Effector memory CD8-positive, alpha-beta T cell (primary cell): ENCODE measurements around the gene ZMYND8.
"Not testable (repeated sequence)": the region's sequence is repeated elsewhere in the genome, so short reads cannot be mapped to it uniquely, and the experiment has no call there.

Experiments
- ATAC-seq: fragments of 150-1000 bp; cut with Tn5 transposase; replicated peaks from 2 replicates; pipeline ENCODE4 v1.10.0; 2021; ENCODE audit warnings: mild to moderate bottlenecking, moderate library complexity
- DNase-seq, 3 experiments: peaks; one replicate each; pipeline ENCODE4 v3.0.0; 2021
- H3K27ac Mint-ChIP-seq, 2 donors: one replicate each; pipeline ENCODE4 v1.8.0; 2022; ENCODE audit warnings: mild to moderate bottlenecking in 2 of 2, mixed read lengths in 2 of 2, moderate library complexity in 2 of 2
- H3K27me3 Mint-ChIP-seq, 2 donors: one replicate each; pipeline ENCODE4 v1.8.0; 2022; ENCODE audit warnings: mixed read lengths in 2 of 2
- H3K36me3 Mint-ChIP-seq: one replicate; pipeline ENCODE4 v1.8.0; 2022; ENCODE audit warnings: mild to moderate bottlenecking, moderate library complexity, mixed read lengths; ENCODE audit not compliant: insufficient read depth
- H3K4me1 Mint-ChIP-seq, 2 donors: one replicate each; pipeline ENCODE4 v1.8.0; 2022; ENCODE audit warnings: low read depth in 2 of 2, mixed read lengths in 2 of 2
- H3K4me3 Mint-ChIP-seq, 2 donors: one replicate each; pipeline ENCODE4 v1.8.0; 2022; ENCODE audit warnings: mild to moderate bottlenecking in 2 of 2, mixed read lengths in 2 of 2, moderate library complexity in 2 of 2
- H3K9me3 Mint-ChIP-seq, 2 donors: one replicate each; pipeline ENCODE4 v1.8.0; 2022; ENCODE audit warnings: mixed read lengths in 2 of 2

Gene ZMYND8

DNA sequence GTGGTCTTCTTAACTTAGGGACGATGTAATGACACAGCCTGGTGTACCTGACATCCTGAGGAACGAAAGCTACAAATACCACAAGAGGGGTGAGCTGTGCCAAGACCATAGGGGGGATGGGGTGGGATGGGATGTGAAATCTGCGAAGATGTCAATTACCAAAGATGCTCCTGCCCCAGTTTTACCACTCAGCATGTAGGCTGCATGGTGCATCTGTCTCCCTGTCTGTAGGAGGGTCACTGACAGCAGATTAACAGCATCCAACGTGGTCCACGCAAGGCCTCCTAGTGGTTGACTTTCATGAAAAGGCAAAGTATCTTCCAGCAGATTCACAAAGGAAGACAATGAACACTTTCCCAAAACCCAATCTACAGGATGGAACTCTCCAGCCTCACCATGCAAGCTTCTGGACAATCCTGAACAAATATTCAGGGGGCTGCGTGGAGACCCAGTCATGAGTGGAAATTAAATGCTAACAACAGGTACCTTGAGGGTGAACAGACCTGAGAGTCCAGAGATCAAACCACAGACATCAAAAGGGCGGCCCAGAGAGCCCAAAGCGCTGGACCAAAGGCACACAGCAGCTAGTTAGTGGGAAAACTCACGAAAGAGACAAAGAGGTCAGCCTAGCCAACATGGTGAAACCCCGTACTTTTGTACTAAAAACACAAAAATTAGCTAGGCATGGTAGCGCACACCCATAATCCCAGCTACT is 44.4 kb downstream of the ZMYND8 start:
- ATAC-seq, result no peak
- peaks cover 25% of the 10 kb centered on the region for H3K36me3 Mint-ChIP-seq
- H3K4me3 Mint-ChIP-seq, result no peak overlapping the region
- H3K27ac Mint-ChIP-seq, result no peak overlapping the region
- H3K4me1 Mint-ChIP-seq, result peaks cover 17 to 24% of the 10 kb centered on the region in 2 donors
- H3K27me3 Mint-ChIP-seq, result no peaks in the 10 kb centered on the region
- no peaks in the 10 kb centered on the region for H3K9me3 Mint-ChIP-seq
- no peak for DNase-seq

DNA sequence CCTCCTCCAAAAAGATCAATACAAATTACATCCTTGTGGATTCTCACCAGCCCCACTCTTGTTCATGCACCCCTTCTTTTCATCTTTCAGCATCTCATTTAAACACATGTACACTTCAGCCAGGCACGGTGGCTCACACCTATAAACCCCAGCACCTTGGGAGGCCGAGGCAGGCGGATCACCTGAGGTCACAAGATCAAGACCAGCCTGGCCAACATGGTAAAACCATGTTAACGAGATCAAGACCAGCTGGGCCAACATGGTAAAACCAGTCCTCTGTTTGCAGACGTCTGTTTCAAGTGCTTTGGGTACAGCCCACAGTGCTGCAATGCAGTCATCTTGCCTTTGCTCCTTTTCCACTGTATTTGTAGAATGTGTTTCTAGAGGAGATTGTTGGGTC is 45.3 kb downstream of the ZMYND8 start:
- Mint-ChIP-seq H3K27me3 (no peaks in the 10 kb centered on the region), H3K4me1 (peaks cover 17 to 29% of the 10 kb centered on the region in 2 donors), H3K9me3 (no peaks in the 10 kb centered on the region), H3K36me3 (peaks cover 29% of the 10 kb centered on the region), H3K4me3 (no peak overlapping the region), H3K27ac (no peak overlapping the region)
- DNase-seq (no peak), ATAC-seq (no peak)

- Mint-ChIP-seq H3K9me3 (no peaks in the 10 kb centered on the region), H3K4me1 (peaks cover 15 to 26% of the 10 kb centered on the region in 2 donors), H3K4me3 (no peak overlapping the region), H3K27me3 (no peaks in the 10 kb centered on the region), H3K36me3 (peaks cover 33% of the 10 kb centered on the region), H3K27ac (peak overlapping the region in 1 of 2 donors; percentile 44)
- no peak for DNase-seq
- no peak for ATAC-seq
Observed at GRCh38 chr20:47310729-47311128, 45.8 kb downstream of the ZMYND8 start.

DNA sequence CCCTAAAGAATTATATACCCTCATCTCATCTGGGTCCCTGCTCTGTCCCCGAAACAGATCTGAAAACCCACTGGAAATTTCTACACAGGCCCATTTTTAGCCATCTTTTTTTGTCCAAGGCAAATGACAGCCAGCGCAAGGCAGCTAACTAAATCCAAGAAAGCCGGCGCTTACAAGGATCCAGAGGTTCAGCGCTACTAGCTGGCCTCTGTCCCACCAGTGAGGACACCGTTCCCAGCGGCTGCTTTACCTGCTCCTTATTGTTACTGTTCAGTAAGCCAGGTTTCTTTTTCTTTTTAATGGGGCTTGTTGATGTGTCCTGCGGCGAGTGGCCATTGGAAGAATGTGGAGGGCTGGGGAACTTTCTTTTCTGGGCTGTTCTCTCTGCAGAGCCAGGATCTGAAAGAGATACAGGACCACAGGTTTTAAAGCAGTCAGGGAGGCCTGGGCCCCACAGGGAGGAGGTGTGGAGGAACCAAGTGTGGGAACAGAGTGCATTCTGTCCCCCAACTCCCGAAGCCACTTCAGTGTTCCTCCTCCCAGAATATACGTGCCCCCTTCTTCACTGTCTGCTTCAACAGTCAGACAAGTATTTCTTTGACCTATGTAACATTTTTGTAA is 46.6 kb downstream of the ZMYND8 start:
- Mint-ChIP-seq H3K9me3 (no peaks in the 10 kb centered on the region), H3K27me3 (no peaks in the 10 kb centered on the region), H3K27ac (peak overlapping the region; percentile 44 to 77), H3K36me3 (peaks cover 35% of the 10 kb centered on the region), H3K4me3 (no peak overlapping the region), H3K4me1 (peaks cover 13 to 20% of the 10 kb centered on the region in 2 donors)
- ATAC-seq, result no peak
- no peak for DNase-seq

- no peak for ATAC-seq
- Mint-ChIP-seq H3K36me3 (peaks cover 35% of the 10 kb centered on the region), H3K27me3 (no peaks in the 10 kb centered on the region), H3K4me3 (no peak overlapping the region), H3K9me3 (no peaks in the 10 kb centered on the region), H3K27ac (peak overlapping the region; percentile 35 to 77), H3K4me1 (peaks cover 11 to 15% of the 10 kb centered on the region in 2 donors)
- no peak for DNase-seq
Observed at GRCh38 chr20:47309394-47309793, 47.1 kb downstream of the ZMYND8 start.

GRCh38 chr20:47307569-47307968 is 48.9 kb downstream of the ZMYND8 start:
- Mint-ChIP-seq H3K4me1 (peaks cover 13 to 15% of the 10 kb centered on the region in 2 donors), H3K36me3 (peaks cover 32% of the 10 kb centered on the region)
- H3K9me3 Mint-ChIP-seq, H3K27me3 Mint-ChIP-seq, ATAC-seq, H3K4me3 Mint-ChIP-seq, H3K27ac Mint-ChIP-seq, DNase-seq: not testable (repeated sequence)

DNA sequence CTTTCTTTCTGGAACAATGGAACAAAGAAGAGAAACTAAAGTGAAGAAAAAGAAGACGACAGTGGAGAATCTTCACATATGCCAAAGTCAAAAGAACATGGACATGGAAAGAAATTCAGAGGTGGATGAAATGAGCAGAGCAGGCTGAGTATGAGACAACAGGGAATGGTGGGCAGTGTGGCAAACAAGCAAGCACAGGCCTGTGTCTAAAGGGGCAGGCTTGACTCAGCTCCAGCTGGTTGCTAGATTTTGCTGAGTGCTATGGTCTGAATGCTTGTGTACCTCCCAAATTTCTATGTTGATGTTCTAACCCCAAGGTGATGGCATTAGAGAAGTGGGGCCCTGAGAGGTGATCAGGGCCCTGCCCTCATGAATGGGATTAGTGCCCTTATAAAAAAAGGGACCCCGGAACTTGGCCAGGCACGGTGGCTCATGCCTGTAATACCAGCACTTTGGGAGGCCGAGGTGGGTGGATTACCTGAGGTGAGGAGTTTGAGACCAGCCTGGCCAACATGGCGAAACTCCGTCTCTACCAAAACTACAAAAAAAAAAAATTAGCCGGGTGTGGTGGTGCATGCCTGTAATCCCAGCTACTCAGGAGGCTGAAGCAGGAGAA is 49.6 kb downstream of the ZMYND8 start:
- Mint-ChIP-seq H3K4me3 (no peak overlapping the region), H3K9me3 (no peaks in the 10 kb centered on the region), H3K27ac (peak overlapping the region in 1 of 2 donors; percentile 21), H3K36me3 (peaks cover 28% of the 10 kb centered on the region), H3K27me3 (no peaks in the 10 kb centered on the region), H3K4me1 (peaks cover 13 to 15% of the 10 kb centered on the region in 2 donors)
- no peak for ATAC-seq
- DNase-seq, result no peak

DNA sequence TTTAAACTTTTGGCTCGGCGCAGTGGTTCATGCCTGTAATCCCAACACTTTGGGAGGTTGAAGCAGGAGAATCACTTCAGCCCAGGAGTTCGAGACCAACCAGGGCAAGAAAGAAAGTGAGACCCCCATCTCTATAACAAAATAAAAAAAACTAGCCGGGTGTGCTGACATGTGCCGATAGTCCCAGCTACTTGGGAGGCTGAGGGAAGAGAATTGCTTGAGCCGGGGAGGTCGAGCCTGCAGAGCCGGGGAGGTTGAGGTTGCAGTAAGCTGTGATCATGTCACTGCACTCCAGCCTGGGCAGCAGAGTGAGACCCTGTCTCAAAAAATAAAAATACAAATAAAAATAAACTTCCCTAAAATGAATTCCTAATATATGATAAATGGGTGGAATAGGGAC is 50.4 kb downstream of the ZMYND8 start:
- ATAC-seq (no peak), DNase-seq (no peak)
- no peaks in the 10 kb centered on the region for H3K27me3 Mint-ChIP-seq
- peak overlapping the region; percentile 21 to 87 for H3K27ac Mint-ChIP-seq
- peaks cover 26% of the 10 kb centered on the region for H3K36me3 Mint-ChIP-seq
- peaks cover 11 to 13% of the 10 kb centered on the region in 2 donors for H3K4me1 Mint-ChIP-seq
- no peaks in the 10 kb centered on the region for H3K9me3 Mint-ChIP-seq
- no peak overlapping the region for H3K4me3 Mint-ChIP-seq

DNA sequence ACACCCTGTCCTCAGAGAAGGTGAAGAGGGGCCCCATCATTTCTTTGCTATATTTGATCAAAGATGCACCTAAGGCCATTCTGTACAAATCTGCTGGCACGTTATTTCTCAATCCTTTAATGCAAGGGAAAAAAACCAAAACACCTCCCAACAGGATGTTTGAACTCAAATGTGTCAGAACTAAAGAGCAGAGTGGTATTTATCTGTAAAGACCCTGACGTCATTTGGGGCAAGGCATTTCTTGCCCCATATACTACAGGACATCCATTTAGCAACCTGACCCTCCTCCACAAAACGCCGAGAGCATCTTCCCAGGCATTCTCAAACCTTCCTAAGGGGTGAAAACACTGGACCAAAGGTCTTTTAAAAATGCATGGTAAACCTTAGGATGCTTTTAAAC is 50.8 kb downstream of the ZMYND8 start:
- DNase-seq (no peak), ATAC-seq (peak; percentile 77)
- H3K36me3 Mint-ChIP-seq, result peaks cover 25% of the 10 kb centered on the region
- no peak overlapping the region for H3K4me3 Mint-ChIP-seq
- H3K9me3 Mint-ChIP-seq, result no peaks in the 10 kb centered on the region
- peak overlapping the region; percentile 21 to 87 for H3K27ac Mint-ChIP-seq
- H3K4me1 Mint-ChIP-seq, result peaks cover 8 to 9% of the 10 kb centered on the region in 2 donors
- no peaks in the 10 kb centered on the region for H3K27me3 Mint-ChIP-seq

DNA sequence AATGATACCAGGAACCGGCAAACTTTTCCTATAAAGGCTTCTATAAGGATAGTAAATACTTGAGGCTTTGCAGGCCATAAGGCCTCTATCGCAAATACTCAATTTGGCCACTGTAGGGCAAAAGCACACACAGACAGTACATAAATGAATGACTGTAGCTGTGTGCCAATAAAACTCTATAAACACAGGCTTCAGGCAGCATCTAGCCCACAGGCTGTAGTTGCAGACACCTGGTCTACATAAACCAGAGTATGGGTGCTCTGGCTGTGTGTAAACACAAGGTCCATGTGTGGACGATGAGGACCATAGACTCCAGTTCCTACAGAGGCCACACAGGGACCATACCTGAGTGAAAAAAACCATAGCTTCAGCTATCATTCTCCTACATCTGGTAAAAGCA is 52.2 kb downstream of the ZMYND8 start:
- peaks cover 19% of the 10 kb centered on the region for H3K36me3 Mint-ChIP-seq
- no peak for DNase-seq

GRCh38 chr20:47303736-47304135 is 52.8 kb downstream of the ZMYND8 start:
- Mint-ChIP-seq H3K4me3 (no peak overlapping the region), H3K36me3 (peaks cover 16% of the 10 kb centered on the region), H3K9me3 (no peaks in the 10 kb centered on the region)

More for the DNA sequence above, 52.2 kb downstream of the ZMYND8 start:
- no peak for ATAC-seq
- Mint-ChIP-seq H3K27ac (no peak overlapping the region), H3K4me1 (peaks cover 8 to 9% of the 10 kb centered on the region in 2 donors), H3K27me3 (no peaks in the 10 kb centered on the region), H3K9me3 (no peaks in the 10 kb centered on the region), H3K4me3 (no peak overlapping the region)

GRCh38 chr20:47300071-47300470 is 56.4 kb downstream of the ZMYND8 start:
- Mint-ChIP-seq H3K4me1 (peaks cover 3 to 6% of the 10 kb centered on the region in 2 donors), H3K27me3 (no peaks in the 10 kb centered on the region), H3K27ac (peak overlapping the region in 1 of 2 donors; percentile 2), H3K9me3 (no peaks in the 10 kb centered on the region), H3K4me3 (no peak overlapping the region), H3K36me3 (peaks cover 21% of the 10 kb centered on the region)
- DNase-seq, result no peak
- ATAC-seq, result no peak

More at GRCh38 chr20:47303736-47304135, 52.8 kb downstream of the ZMYND8 start:
- DNase-seq (no peak), ATAC-seq (no peak)
- Mint-ChIP-seq H3K4me1 (peaks cover 8 to 9% of the 10 kb centered on the region in 2 donors), H3K27ac (peak overlapping the region in 1 of 2 donors; percentile 77), H3K27me3 (no peaks in the 10 kb centered on the region)

GRCh38 chr20:47298624-47299023 is 57.9 kb downstream of the ZMYND8 start:
- H3K27ac Mint-ChIP-seq, result no peak overlapping the region
- DNase-seq, result no peak
- H3K27me3 Mint-ChIP-seq, result no peaks in the 10 kb centered on the region
- peaks cover 0 to 4% of the 10 kb centered on the region in 2 donors for H3K4me1 Mint-ChIP-seq
- no peaks in the 10 kb centered on the region for H3K9me3 Mint-ChIP-seq
- no peak overlapping the region for H3K4me3 Mint-ChIP-seq
- no peak for ATAC-seq
- peaks cover 36% of the 10 kb centered on the region for H3K36me3 Mint-ChIP-seq

- ATAC-seq, result no peak
- peaks cover 0 to 2% of the 10 kb centered on the region in 2 donors for H3K4me1 Mint-ChIP-seq
- no peak for DNase-seq
- H3K27ac Mint-ChIP-seq, result no peak overlapping the region
- H3K9me3 Mint-ChIP-seq, result no peaks in the 10 kb centered on the region
- H3K27me3 Mint-ChIP-seq, result no peaks in the 10 kb centered on the region
- peaks cover 42% of the 10 kb centered on the region for H3K36me3 Mint-ChIP-seq
- H3K4me3 Mint-ChIP-seq, result no peak overlapping the region
Observed at GRCh38 chr20:47297746-47298145, 58.8 kb downstream of the ZMYND8 start.
